Posterior cingulate gyrus (tissue), 11 donors: Measurements from ENCODE around the gene ZIC2.

Experiments used
- DNase-seq, 10 donors: peaks; one replicate each; pipeline versions ENCODE4 v3.0.0 to v3.0.0-alpha.2; 2020 to 2021; ENCODE audit warnings: mixed read lengths in 3 of 10
- intact Hi-C: fragments of 100-400 bp; cut with DNase I; formaldehyde crosslinking; loops from one replicate; pipeline ENCODE4 v1.15.1; 2023

Gene ZIC2

GRCh38 chr13:99973163-99973807, 8.3 kb upstream of the ZIC2 start:
- no peak for DNase-seq
- intact Hi-C loops = no loop called here

- intact Hi-C loops = no loop called here
- DNase-seq = no peak
These were observed 7.8 kb upstream of the ZIC2 start for GRCh38 chr13:99973808-99974185.

GRCh38 chr13:99974296-99974938, 7.2 kb upstream of the ZIC2 start:
- intact Hi-C loops = no loop called here
- no peak for DNase-seq

- DNase-seq = peak in 1 of 10 donors; percentile 77
- intact Hi-C loops = no loop called here
These were observed 6.5 kb upstream of the ZIC2 start for GRCh38 chr13:99974939-99975561.

DNA sequence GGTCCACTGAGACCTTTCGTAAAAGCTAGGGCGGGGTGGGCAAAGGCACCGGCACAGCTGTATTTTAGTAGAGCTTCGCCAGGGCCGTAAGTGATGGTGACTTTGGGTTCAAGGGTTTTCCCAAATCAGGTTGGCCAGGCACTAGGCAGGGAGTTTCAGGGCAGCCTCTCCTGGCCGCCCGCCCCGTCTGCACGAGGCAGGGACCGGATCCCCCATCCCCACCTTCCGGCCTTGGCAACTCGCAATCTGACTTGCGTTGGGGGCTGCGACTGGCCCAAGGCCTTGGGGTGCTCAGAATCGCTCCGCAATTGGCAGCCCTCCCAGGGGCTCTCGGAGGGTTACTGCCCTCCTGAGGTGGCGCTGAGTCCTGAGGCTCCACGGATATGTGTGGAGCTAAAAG, 6.0 kb upstream of the ZIC2 start:
- DNase-seq = peak in 2 of 10 donors; percentile 78 to 83
- intact Hi-C loops = no loop called here

DNA sequence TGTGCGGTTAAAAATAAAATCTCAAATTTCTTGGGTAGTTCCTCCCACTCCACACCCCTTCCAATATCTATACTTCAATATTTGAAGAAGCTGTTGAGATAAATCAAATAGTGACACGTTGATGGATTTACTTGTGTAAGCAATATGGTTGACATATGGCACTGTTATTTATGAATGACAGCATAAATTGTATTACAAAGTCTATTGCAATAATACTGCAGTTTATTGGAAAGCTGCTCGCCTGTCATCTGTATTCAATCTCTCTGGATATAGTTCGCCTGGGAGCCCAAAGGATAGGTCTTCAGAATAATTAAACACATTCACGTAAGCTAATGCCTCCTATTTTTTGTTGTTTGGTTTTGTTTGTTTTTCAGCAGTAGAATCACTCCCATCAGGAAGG, 5.0 kb upstream of the ZIC2 start:
- intact Hi-C loops = no loop called here
- no peak for DNase-seq

GRCh38 chr13:99977334-99977911, 4.2 kb upstream of the ZIC2 start:
- no peak for DNase-seq
- intact Hi-C loops = no loop called here

GRCh38 chr13:99977912-99978798, 3.4 kb upstream of the ZIC2 start:
- intact Hi-C loops = no loop called here
- peak in 2 of 10 donors; percentile 67 to 70 for DNase-seq

DNA sequence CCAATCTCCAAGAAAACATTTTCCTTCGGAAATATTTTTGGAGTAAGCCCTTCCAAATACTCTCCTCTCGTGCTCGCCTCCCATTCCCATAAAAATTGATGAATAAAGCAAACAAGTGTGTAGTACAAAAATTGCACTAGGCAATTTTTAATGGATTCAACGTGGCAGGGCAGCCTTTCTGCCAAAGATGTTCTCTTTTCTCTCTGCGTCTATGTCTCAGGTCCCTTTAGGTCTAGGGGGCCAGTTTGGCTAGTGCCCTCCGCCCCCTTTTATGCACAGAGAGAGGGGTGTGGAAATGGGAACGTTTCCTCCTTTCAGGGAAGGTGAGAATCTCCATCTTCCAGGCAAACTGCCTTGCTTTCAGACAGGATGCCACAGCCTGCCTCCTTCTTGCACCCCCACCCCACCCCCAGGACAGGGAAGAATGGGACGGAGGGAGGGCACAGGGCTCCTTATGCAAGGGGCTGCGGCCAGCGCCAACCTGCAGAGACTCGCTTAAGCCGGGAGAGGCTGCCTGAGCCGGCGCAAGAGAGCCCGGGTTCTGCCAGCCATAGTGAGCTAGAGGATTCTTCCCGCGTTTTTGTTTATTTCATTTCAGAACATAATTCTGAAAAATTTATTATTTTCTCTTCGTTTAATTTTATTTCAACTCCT, 2.7 kb upstream of the ZIC2 start:
- DNase-seq = peak in 2 of 10 donors; percentile 67 to 82
- intact Hi-C loops = no loop called here

- peak in 2 of 10 donors; percentile 75 to 84 for DNase-seq
- intact Hi-C loops = no loop called here
These were observed 2.0 kb upstream of the ZIC2 start for GRCh38 chr13:99979453-99980200.

- intact Hi-C loops = no loop called here
These were observed 1.3 kb upstream of the ZIC2 start for GRCh38 chr13:99980201-99980823.

GRCh38 chr13:99980824-99981734, 505 bp upstream of the ZIC2 start:
- intact Hi-C loops = no loop called here

More at GRCh38 chr13:99980201-99980823, 1.3 kb upstream of the ZIC2 start:
- DNase-seq = peak in 5 of 10 donors; percentile 58 to 90 (median 87)

DNA sequence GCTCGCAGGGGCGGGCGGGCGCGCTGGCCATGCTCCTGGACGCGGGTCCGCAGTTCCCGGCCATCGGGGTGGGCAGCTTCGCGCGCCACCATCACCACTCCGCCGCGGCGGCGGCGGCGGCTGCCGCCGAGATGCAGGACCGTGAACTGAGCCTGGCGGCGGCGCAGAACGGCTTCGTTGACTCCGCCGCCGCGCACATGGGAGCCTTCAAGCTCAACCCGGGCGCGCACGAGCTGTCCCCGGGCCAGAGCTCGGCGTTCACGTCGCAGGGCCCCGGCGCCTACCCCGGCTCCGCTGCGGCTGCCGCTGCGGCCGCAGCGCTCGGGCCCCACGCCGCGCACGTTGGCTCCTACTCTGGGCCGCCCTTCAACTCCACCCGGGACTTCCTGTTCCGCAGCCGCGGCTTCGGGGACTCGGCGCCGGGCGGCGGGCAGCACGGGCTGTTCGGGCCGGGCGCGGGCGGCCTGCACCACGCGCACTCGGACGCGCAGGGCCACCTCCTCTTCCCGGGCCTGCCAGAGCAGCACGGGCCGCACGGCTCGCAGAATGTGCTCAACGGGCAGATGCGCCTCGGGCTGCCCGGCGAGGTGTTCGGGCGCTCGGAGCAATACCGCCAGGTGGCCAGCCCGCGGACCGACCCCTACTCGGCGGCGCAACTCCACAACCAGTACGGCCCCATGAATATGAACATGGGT, 599 bp downstream of the ZIC2 start:
- intact Hi-C loops = no loop called here
- peak in 1 of 10 donors; percentile 83 for DNase-seq

More at GRCh38 chr13:99980824-99981734, 505 bp upstream of the ZIC2 start:
- peak in 2 of 10 donors; percentile 81 to 89 for DNase-seq

DNA sequence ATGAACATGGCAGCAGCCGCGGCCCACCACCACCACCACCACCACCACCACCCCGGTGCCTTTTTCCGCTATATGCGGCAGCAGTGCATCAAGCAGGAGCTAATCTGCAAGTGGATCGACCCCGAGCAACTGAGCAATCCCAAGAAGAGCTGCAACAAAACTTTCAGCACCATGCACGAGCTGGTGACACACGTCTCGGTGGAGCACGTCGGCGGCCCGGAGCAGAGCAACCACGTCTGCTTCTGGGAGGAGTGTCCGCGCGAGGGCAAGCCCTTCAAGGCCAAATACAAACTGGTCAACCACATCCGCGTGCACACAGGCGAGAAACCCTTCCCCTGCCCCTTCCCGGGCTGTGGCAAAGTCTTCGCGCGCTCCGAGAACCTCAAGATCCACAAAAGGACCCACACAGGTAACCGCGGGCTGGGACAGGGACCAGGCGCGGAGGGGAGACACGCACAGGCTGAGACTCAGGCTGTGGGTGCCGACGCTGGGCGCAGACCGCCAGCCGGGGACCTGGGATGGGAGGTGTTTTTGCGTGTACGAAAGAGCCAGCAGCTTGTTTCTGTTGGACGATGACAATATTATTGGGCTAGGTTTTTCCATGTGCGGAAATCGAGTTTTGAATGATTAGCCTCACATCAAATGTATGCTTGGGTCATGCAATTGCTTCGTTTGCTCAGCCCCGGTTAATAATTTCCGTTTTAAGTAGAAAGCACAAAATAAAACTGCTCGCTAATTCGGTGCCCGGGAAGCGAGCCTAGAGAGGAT, 1.3 kb downstream of the ZIC2 start:
- intact Hi-C loops = no loop called here
- DNase-seq = peak in 1 of 10 donors; percentile 62

DNA sequence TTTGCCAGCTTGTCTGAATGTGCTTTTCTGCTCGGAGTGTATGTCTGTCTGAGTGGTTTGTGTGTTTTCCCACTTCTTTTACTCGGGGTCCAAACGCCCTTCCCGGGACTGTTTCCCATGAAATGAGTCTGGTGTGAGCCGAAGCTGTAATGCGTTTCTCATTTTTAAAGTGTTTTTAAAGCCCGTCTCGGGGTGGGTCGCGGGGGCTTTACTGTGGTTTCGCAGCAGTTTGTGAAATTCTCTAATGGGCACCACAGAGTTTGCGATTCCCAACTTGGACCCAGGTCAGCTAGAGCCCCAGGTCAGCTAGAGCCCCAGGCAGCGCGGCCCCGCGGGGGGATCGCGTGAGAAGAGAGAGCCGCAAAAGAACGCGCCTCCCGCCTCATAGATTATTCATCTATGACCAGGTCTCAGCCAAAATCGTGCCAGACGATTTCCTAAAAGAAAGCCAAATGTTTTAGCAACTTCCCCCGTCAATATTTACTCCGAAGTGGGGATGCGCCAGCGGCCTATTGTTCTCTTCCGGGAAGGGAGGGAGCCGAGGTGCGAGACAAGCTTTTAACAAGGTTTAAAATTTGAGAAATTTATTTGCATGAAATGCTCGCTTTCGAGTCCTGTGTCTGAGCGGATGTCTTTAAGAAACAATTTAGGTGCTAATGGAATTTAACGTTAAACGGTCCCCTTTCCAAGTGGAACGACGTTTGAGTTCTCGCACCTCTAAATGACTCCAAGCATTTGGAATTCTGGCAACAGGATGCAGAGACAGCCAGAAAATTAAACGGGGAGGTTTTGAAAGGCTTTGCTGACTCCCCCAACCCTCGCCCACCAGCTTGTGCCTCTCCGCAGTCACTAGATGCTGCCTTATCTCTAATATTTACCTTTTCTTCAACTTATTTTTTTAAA, 2.2 kb downstream of the ZIC2 start:
- peak in 2 of 10 donors; percentile 58 to 75 for DNase-seq
- intact Hi-C loops = no loop called here
